ENCODE results near the gene MAP4K5.
A peak's percentile ranks its signal among the peaks of the same experiment; 100 is the strongest.

Gene MAP4K5

DNA sequence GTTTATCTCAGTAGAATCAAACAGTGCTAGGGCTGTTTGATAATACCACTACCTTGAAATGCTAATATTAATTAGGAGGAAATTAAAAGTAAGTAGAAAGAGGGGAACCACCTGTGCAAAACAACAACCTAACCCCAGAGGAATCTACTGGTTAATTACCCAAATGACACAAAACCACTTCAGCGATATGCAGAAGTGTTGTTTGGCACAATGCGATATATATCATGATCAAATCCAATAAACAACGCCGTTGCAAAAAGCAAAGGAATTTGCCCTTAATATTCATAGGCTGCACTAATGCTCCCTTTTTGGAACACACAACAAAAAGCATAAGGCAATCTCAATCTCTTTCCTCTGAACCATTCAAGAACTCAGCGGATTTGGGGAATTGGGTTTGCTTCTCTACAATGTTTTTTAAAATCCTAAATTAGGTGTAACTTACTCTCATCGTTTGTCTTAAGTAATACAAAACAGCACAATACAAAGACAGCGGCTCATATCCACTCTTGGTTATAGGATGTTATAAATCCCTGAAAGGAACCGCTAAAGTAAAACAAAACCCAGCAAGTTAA lies 1.5 kb downstream of the MAP4K5 start:
- TF ChIP-seq, protein P1, sequence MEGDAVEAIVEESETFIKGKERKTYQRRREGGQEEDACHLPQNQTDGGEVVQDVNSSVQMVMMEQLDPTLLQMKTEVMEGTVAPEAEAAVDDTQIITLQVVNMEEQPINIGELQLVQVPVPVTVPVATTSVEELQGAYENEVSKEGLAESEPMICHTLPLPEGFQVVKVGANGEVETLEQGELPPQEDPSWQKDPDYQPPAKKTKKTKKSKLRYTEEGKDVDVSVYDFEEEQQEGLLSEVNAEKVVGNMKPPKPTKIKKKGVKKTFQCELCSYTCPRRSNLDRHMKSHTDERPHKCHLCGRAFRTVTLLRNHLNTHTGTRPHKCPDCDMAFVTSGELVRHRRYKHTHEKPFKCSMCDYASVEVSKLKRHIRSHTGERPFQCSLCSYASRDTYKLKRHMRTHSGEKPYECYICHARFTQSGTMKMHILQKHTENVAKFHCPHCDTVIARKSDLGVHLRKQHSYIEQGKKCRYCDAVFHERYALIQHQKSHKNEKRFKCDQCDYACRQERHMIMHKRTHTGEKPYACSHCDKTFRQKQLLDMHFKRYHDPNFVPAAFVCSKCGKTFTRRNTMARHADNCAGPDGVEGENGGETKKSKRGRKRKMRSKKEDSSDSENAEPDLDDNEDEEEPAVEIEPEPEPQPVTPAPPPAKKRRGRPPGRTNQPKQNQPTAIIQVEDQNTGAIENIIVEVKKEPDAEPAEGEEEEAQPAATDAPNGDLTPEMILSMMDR (IDR thresholded peaks at IDR 0.05; ENCODE audit: insufficient read depth, low read length, poor library complexity, severe bottlenecking) = no peak
- H3K4me3 ChIP-seq (replicated peaks; ENCODE audit: low read depth, low read length) = peak overlapping the region; percentile 87
- no peaks in the 10 kb centered on the region for H3K36me3 ChIP-seq (ENCODE audit: control insufficient read depth, insufficient read depth, low read length)
- DNase-seq (ENCODE audit: extremely low read depth, insufficient read length) = no peak
- H3K27me3 ChIP-seq (replicated peaks; ENCODE audit: control insufficient read depth, insufficient read depth, low read length) = no peaks in the 10 kb centered on the region

DNA sequence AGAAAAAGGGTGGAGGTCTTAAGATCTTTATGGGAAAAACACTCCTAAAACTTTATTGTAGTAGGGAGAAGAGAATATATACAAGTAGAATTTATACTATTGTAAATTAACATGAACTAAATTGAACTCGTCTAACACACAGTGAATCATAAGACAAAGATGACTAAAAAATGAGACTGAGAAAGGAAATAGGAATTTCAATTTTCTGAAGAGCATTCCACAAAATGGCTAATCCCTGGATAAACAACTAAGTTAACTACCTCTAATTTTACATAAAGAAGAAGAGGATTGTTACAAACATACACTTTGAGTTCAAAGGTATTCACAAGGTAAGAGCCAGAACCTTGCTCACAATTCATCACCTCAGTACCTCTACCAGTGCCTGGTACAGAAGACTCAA lies 2.0 kb downstream of the MAP4K5 start:
- no peak overlapping the region for H3K4me3 ChIP-seq (replicated peaks; ENCODE audit: low read depth, low read length)
- TF ChIP-seq, protein P1 (IDR thresholded peaks at IDR 0.05; ENCODE audit: insufficient read depth, low read length, poor library complexity, severe bottlenecking) = no peak
- no peaks in the 10 kb centered on the region for H3K36me3 ChIP-seq (ENCODE audit: control insufficient read depth, insufficient read depth, low read length)
- no peaks in the 10 kb centered on the region for H3K27me3 ChIP-seq (replicated peaks; ENCODE audit: control insufficient read depth, insufficient read depth, low read length)
- DNase-seq (ENCODE audit: extremely low read depth, insufficient read length) = no peak

DNA sequence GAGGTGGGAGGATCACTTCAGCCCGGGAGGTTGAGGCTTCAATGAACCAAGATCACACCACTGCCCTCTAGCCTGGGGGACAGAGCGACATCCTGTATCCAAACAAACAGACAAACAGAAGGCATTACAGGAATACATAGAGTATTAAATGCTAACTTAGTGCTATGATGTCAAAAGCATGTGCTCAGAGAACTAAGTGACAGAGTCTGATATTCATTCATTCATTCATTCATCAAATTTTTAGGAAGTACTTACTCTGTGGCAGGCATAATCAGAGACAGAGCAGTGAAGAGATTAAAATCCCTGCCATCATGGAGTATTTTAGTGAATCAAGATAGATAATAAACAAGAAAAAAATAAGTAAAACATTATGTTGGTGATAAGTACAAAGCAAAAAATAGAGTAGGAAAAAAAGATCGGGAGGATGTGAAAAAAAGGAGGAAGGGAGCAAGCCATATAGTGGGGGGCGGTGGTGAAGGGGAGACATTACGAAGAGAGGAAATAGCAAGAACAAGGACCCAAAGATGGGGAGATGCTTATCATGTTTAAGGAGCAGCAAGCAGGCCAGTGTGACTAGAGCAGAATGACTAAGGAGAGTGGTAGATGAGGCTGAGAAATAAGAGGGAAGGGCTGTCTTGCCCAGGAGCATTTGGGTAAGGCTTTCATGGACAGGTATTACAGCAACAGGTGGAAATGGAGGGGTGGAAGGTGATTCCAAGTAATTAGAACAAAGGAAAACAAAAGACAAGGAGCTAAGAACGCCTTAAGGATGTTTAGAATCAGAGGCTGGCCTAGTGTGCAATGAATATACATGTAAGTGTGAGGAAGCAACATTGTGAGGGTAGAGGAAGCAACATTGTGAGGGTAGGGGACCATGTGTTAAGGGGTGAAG lies 2.8 kb downstream of the MAP4K5 start:
- Histone ChIP-seq H3K36me3 (ENCODE audit: control insufficient read depth, insufficient read depth, low read length) (no peaks in the 10 kb centered on the region), H3K27me3 (replicated peaks; ENCODE audit: control insufficient read depth, insufficient read depth, low read length) (no peaks in the 10 kb centered on the region), H3K4me3 (replicated peaks; ENCODE audit: low read depth, low read length) (no peak overlapping the region)
- no peak for DNase-seq (ENCODE audit: extremely low read depth, insufficient read length)
- TF ChIP-seq, protein P1 (IDR thresholded peaks at IDR 0.05; ENCODE audit: insufficient read depth, low read length, poor library complexity, severe bottlenecking) = no peak

DNA sequence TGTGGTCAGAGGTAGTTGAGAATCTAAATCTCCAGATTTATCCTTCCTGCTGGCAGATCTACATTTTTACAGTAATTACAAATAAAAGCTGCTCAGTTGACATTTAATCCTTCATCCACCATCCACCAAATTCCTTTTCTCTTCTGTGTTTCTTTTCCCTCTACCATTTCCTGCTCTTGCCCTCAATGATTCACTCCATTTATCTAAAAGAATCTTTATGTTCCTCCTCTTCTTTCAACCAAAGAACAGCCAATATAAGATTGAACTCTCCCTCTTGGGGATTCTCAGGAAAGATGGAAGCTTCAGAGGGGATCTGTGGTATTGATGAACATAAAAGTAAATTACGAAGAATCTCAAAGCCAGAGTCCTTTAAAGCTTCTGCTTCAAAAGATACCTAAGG lies 4.4 kb downstream of the MAP4K5 start:
- Histone ChIP-seq H3K4me3 (replicated peaks; ENCODE audit: low read depth, low read length) (no peak overlapping the region), H3K27me3 (replicated peaks; ENCODE audit: control insufficient read depth, insufficient read depth, low read length) (no peaks in the 10 kb centered on the region)
- no peak for DNase-seq (ENCODE audit: extremely low read depth, insufficient read length)

DNA sequence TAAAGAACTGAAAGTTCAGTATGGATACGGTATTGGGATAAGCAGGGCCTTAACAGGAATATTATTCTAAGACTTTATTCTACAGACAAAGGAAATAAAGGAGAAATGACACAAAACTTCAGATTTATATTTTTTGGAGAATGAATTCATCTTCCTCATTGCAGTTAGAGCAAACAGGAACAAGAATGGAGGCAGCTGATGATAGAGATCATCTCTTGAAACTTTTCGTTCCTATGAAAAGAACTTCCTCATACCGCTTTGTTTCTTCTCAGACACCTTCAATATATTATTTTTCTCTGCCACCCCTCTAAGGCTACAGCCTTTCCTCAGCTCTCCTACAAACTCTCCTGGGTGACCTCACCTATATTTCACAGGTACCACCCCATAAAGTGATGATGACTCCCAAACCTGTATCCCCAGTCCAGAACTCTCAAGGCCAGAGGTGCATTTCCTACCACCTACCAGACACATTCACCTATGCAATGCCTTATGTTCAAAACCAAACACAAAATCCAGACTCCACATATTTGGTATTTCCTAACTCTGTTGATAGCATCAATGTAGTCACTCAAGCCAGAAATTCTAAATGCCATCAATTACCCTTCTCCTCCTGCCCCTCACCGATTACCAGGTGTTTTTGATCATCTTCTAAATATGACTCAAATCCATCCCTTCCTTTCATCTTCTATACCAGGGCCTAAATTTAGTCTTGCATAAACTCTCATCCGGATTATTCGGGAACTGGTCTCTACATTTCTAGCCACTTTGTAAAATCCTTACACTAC lies 7.4 kb downstream of the MAP4K5 start:
- H3K4me3 ChIP-seq (replicated peaks; ENCODE audit: low read depth, low read length) = no peak overlapping the region
- H3K27me3 ChIP-seq (replicated peaks; ENCODE audit: control insufficient read depth, insufficient read depth, low read length) = no peaks in the 10 kb centered on the region
- TF ChIP-seq, protein P1 (IDR thresholded peaks at IDR 0.05; ENCODE audit: insufficient read depth, low read length, poor library complexity, severe bottlenecking) = no peak
- no peaks in the 10 kb centered on the region for H3K36me3 ChIP-seq (ENCODE audit: control insufficient read depth, insufficient read depth, low read length)
- no peak for DNase-seq (ENCODE audit: extremely low read depth, insufficient read length)

More for the DNA sequence above, 4.4 kb downstream of the MAP4K5 start:
- TF ChIP-seq, protein P1 (IDR thresholded peaks at IDR 0.05; ENCODE audit: insufficient read depth, low read length, poor library complexity, severe bottlenecking) = no peak
- no peaks in the 10 kb centered on the region for H3K36me3 ChIP-seq (ENCODE audit: control insufficient read depth, insufficient read depth, low read length)
